H1 (cell line): ENCODE measurements around the gene TSPEAR.

Source experiments
- HDAC2 ChIP-seq, 2 experiments: fragments of 300-600 bp in 1 of 2; sonication (generic) in 1 of 2; IDR thresholded peaks; 2 replicates each; pipeline ENCODE4 v1.6.1; 2011 to 2012; ENCODE audit warnings: low read depth in 2 of 2, low read length in 2 of 2, mild to moderate bottlenecking in 2 of 2, moderate library complexity in 2 of 2, borderline replicate concordance in 1 of 2, inconsistent platforms in 1 of 2
- POLR2A ChIP-seq, 2 experiments: IDR thresholded peaks; 1 replicate in 1 of 2; 2 replicates in 1 of 2; pipeline ENCODE4 v1.6.1; 2011; ENCODE audit warnings: low read depth in 2 of 2, low read length in 2 of 2, mild to moderate bottlenecking in 2 of 2; ENCODE audit errors: control extremely low read depth in 1 of 2
- POLR2AphosphoS5 ChIP-seq: IDR thresholded peaks from 2 replicates; pipeline ENCODE4 v1.6.1; 2011; ENCODE audit warnings: low read depth, low read length
- RFX5 ChIP-seq: IDR thresholded peaks from 2 replicates; pipeline ENCODE4 v1.6.1; 2011; ENCODE audit warnings: low read depth, low read length, improper control_type of control experiment, borderline replicate concordance
- TAF1 ChIP-seq: IDR thresholded peaks from 2 replicates; pipeline ENCODE4 v1.6.1; 2011; ENCODE audit warnings: mild to moderate bottlenecking, low read depth, low read length
- ZNF274 ChIP-seq: IDR thresholded peaks from 2 replicates; pipeline ENCODE4 v1.7.0; 2012; ENCODE audit warnings: low read length, borderline replicate concordance; ENCODE audit errors: extremely low read depth
- TF ChIP-seq, protein P1 (sequence below), 3 experiments: IDR thresholded peaks; 1 replicate in 2 of 3; 2 replicates in 1 of 3; pipeline versions ENCODE4 v1.5.1 to v1.6.1; 2011; ENCODE audit warnings: low read length in 3 of 3, mild to moderate bottlenecking in 3 of 3, inconsistent platforms in 2 of 3, low read depth in 1 of 3, moderate library complexity in 1 of 3; ENCODE audit not compliant: insufficient read depth in 1 of 3; ENCODE audit errors: control extremely low read depth in 1 of 3
- TF ChIP-seq, protein P2 (sequence below): IDR thresholded peaks from 2 replicates; pipeline ENCODE4 v1.6.1; 2012; ENCODE audit warnings: low read length, inconsistent platforms

DNA sequence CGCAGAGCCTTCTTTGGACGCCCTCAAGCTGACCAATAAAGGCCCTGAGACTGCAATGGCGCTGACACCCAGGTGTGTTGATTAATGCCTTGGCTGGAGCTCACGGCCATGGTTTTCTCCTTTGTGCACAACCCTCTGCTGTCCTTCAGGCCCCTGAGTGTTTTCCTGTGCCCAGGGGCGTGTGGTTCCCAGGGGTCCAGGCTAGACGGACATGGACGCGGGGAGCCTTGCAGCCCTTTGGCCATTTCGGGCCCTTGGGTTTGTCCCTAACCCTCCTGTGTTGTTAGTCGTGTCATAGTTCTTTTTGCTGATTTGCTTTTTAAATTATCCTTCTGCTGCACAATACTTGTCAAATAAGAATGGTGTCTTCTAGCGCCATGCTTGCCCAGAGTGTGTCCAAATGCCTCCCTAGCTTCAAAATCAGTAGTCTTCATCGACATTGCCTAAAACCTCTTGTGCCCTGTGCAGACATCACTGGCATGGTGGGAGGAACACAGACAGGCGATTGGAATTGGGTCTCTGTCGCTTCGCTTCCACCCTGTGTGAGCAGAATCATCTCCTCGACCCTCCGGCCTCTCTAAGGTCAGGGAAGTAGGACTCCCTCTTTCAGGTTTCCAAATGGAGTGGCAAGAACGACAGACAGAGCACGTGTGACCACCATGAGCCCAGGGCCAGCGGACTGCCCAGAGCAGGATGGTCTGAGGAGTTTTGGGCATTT lies 135.9 kb downstream of the TSPEAR start:
- no peak for TF ChIP-seq POLR2AphosphoS5
- TF ChIP-seq ZNF274: no peak
- TF ChIP-seq POLR2A (IDR thresholded peaks at IDR 0.05; ENCODE audit: control extremely low read depth in 1 of 2, low read depth in 2 of 2, low read length in 2 of 2): no peak
- TF ChIP-seq, protein P1, sequence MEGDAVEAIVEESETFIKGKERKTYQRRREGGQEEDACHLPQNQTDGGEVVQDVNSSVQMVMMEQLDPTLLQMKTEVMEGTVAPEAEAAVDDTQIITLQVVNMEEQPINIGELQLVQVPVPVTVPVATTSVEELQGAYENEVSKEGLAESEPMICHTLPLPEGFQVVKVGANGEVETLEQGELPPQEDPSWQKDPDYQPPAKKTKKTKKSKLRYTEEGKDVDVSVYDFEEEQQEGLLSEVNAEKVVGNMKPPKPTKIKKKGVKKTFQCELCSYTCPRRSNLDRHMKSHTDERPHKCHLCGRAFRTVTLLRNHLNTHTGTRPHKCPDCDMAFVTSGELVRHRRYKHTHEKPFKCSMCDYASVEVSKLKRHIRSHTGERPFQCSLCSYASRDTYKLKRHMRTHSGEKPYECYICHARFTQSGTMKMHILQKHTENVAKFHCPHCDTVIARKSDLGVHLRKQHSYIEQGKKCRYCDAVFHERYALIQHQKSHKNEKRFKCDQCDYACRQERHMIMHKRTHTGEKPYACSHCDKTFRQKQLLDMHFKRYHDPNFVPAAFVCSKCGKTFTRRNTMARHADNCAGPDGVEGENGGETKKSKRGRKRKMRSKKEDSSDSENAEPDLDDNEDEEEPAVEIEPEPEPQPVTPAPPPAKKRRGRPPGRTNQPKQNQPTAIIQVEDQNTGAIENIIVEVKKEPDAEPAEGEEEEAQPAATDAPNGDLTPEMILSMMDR (IDR thresholded peaks at IDR 0.05; ENCODE audit: control extremely low read depth in 1 of 3, insufficient read depth in 1 of 3, low read depth in 1 of 3, low read length in 3 of 3): no peak
- no peak for TF ChIP-seq TAF1
- no peak for TF ChIP-seq RFX5
- no peak for TF ChIP-seq HDAC2 (IDR thresholded peaks at IDR 0.05; ENCODE audit: borderline replicate concordance in 1 of 2, low read depth in 2 of 2, low read length in 2 of 2)
- TF ChIP-seq, protein P2, sequence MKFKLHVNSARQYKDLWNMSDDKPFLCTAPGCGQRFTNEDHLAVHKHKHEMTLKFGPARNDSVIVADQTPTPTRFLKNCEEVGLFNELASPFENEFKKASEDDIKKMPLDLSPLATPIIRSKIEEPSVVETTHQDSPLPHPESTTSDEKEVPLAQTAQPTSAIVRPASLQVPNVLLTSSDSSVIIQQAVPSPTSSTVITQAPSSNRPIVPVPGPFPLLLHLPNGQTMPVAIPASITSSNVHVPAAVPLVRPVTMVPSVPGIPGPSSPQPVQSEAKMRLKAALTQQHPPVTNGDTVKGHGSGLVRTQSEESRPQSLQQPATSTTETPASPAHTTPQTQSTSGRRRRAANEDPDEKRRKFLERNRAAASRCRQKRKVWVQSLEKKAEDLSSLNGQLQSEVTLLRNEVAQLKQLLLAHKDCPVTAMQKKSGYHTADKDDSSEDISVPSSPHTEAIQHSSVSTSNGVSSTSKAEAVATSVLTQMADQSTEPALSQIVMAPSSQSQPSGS: no peak
